ENCODE data around the gene ESPNL.

Gene ESPNL

GRCh38 chr2:238117199-238118154 lies 17.3 kb downstream of the ESPNL start:
- DNase-seq: no peak

- DNase-seq: no peak
Observed at GRCh38 chr2:238119756-238120462, 19.8 kb downstream of the ESPNL start.

- DNase-seq: no peak
Observed at GRCh38 chr2:238120463-238121298, 20.5 kb downstream of the ESPNL start.

GRCh38 chr2:238121511-238122286 lies 21.6 kb downstream of the ESPNL start:
- no peak for DNase-seq

GRCh38 chr2:238122287-238123217 lies 22.4 kb downstream of the ESPNL start:
- DNase-seq: no peak

- DNase-seq: no peak
Observed at GRCh38 chr2:238123218-238123971, 23.3 kb downstream of the ESPNL start.

- no peak for DNase-seq
Observed at GRCh38 chr2:238123991-238124470, 23.9 kb downstream of the ESPNL start.

- no peak for DNase-seq
Observed at GRCh38 chr2:238124488-238125126, 24.5 kb downstream of the ESPNL start.

GRCh38 chr2:238125127-238125885 lies 25.2 kb downstream of the ESPNL start:
- no peak for DNase-seq

- DNase-seq: no peak
Observed at GRCh38 chr2:238126338-238126737, 26.2 kb downstream of the ESPNL start.

GRCh38 chr2:238126775-238127164 lies 26.6 kb downstream of the ESPNL start:
- DNase-seq: no peak

- DNase-seq: peak; percentile 65
Observed at GRCh38 chr2:238127165-238128060, 27.3 kb downstream of the ESPNL start.

- no peak for DNase-seq
Observed at GRCh38 chr2:238128061-238128440, 27.9 kb downstream of the ESPNL start.

- DNase-seq: no peak
Observed at GRCh38 chr2:238128534-238129001, 28.4 kb downstream of the ESPNL start.

GRCh38 chr2:238129166-238130010 lies 29.2 kb downstream of the ESPNL start:
- no peak for DNase-seq

GRCh38 chr2:238130111-238130695 lies 30.1 kb downstream of the ESPNL start:
- DNase-seq: no peak

All from kidney glomerular epithelial cell (primary cell).